ENCODE measurements around the gene GTPBP2. TPM values are rescaled to one million over a fixed set of nuclear protein-coding genes. Genes with fewer than 3 reads are reported as not detected.

GTPBP2 gene
- total and polyA plus RNA-seq, 2 of the 13 experiments (the other 11 are each of a cell fraction or from before 2014, with no cell fraction given): 26.9 to 88.2 TPM

DNA sequence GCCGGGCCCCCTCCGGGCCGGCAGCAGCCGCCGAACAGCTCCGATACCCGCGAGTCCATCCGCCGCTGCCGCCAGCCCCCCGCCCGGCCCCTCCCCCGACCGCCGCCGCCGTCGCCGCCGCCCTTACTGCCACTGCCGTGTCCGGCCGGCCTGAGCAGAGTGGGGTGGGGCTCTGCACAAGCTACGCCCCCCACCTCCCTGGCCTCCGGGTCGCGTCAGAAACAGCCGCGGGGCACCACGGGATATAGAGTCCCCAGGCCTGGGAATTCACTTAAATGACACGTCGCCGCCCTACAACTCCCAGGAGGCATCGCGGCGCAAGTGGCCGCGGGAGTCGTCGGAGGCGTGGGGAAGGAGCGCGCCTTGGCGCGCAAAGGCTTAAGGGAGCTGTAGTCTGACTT, at the start of gene GTPBP2 (continued):
- TF ChIP-seq, protein P1, sequence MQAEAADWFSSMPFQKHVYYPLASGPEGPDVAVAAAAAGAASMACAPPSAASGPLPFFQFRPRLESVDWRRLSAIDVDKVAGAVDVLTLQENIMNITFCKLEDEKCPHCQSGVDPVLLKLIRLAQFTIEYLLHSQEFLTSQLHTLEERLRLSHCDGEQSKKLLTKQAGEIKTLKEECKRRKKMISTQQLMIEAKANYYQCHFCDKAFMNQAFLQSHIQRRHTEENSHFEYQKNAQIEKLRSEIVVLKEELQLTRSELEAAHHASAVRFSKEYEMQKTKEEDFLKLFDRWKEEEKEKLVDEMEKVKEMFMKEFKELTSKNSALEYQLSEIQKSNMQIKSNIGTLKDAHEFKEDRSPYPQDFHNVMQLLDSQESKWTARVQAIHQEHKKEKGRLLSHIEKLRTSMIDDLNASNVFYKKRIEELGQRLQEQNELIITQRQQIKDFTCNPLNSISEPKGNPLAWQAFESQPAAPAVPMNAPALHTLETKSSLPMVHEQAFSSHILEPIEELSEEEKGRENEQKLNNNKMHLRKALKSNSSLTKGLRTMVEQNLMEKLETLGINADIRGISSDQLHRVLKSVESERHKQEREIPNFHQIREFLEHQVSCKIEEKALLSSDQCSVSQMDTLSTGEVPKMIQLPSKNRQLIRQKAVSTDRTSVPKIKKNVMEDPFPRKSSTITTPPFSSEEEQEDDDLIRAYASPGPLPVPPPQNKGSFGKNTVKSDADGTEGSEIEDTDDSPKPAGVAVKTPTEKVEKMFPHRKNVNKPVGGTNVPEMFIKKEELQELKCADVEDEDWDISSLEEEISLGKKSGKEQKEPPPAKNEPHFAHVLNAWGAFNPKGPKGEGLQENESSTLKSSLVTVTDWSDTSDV (CRISPR knock-in tag; IDR thresholded peaks at IDR 0.05): no peak
- no peak for TF ChIP-seq SKI (IDR thresholded peaks at IDR 0.05; ENCODE audit: partially characterized antibody)
- TF ChIP-seq, protein P2, sequence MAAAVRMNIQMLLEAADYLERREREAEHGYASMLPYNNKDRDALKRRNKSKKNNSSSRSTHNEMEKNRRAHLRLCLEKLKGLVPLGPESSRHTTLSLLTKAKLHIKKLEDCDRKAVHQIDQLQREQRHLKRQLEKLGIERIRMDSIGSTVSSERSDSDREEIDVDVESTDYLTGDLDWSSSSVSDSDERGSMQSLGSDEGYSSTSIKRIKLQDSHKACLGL (CRISPR knock-in tag; IDR thresholded peaks at IDR 0.05): no peak
- no peak for TF ChIP-seq ZNF883 (CRISPR knock-in tag; IDR thresholded peaks at IDR 0.05; ENCODE audit: not compliant biosample characterization)
- TF ChIP-seq, protein P3, sequence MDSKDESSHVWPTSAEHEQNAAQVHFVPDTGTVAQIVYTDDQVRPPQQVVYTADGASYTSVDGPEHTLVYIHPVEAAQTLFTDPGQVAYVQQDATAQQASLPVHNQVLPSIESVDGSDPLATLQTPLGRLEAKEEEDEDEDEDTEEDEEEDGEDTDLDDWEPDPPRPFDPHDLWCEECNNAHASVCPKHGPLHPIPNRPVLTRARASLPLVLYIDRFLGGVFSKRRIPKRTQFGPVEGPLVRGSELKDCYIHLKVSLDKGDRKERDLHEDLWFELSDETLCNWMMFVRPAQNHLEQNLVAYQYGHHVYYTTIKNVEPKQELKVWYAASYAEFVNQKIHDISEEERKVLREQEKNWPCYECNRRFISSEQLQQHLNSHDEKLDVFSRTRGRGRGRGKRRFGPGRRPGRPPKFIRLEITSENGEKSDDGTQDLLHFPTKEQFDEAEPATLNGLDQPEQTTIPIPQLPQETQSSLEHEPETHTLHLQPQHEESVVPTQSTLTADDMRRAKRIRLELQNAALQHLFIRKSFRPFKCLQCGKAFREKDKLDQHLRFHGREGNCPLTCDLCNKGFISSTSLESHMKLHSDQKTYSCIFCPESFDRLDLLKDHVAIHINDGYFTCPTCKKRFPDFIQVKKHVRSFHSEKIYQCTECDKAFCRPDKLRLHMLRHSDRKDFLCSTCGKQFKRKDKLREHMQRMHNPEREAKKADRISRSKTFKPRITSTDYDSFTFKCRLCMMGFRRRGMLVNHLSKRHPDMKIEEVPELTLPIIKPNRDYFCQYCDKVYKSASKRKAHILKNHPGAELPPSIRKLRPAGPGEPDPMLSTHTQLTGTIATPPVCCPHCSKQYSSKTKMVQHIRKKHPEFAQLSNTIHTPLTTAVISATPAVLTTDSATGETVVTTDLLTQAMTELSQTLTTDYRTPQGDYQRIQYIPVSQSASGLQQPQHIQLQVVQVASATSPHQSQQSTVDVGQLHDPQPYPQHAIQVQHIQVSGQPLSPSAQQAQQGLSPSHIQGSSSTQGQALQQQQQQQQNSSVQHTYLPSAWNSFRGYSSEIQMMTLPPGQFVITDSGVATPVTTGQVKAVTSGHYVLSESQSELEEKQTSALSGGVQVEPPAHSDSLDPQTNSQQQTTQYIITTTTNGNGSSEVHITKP (CRISPR knock-in tag; IDR thresholded peaks at IDR 0.05; ENCODE audit: low read depth): peak; percentile 19; the same call in 1 of the 2 replicates
- TF ChIP-seq ZFP36L1 (CRISPR knock-in tag; IDR thresholded peaks at IDR 0.05): no peak
- peak; percentile 46 for TF ChIP-seq KAT8 (CRISPR knock-in tag; IDR thresholded peaks at IDR 0.05)
- TF ChIP-seq HNRNPUL1 (IDR thresholded peaks at IDR 0.05; ENCODE audit: low read depth, low read length): no peak
- TF ChIP-seq ZNF460 (CRISPR knock-in tag; IDR thresholded peaks at IDR 0.05; ENCODE audit: borderline replicate concordance): no peak
- no peak for TF ChIP-seq ZNF75D (CRISPR knock-in tag; IDR thresholded peaks at IDR 0.05; ENCODE audit: borderline replicate concordance)
- TF ChIP-seq, protein P4, sequence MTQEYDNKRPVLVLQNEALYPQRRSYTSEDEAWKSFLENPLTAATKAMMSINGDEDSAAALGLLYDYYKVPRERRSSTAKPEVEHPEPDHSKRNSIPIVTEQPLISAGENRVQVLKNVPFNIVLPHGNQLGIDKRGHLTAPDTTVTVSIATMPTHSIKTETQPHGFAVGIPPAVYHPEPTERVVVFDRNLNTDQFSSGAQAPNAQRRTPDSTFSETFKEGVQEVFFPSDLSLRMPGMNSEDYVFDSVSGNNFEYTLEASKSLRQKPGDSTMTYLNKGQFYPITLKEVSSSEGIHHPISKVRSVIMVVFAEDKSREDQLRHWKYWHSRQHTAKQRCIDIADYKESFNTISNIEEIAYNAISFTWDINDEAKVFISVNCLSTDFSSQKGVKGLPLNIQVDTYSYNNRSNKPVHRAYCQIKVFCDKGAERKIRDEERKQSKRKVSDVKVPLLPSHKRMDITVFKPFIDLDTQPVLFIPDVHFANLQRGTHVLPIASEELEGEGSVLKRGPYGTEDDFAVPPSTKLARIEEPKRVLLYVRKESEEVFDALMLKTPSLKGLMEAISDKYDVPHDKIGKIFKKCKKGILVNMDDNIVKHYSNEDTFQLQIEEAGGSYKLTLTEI (CRISPR knock-in tag; conservative IDR thresholded peaks at IDR 0.05): no peak
- TF ChIP-seq, protein P5, sequence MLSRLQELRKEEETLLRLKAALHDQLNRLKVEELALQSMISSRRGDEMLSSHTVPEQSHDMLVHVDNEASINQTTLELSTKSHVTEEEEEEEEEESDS (CRISPR knock-in tag; IDR thresholded peaks at IDR 0.05; ENCODE audit: borderline replicate concordance): no peak
- no peak for TF ChIP-seq RFX3 (CRISPR knock-in tag; IDR thresholded peaks at IDR 0.05)
- no peak for TF ChIP-seq ZNF569 (CRISPR knock-in tag; IDR thresholded peaks at IDR 0.05; ENCODE audit: borderline replicate concordance)
- TF ChIP-seq, protein P6, sequence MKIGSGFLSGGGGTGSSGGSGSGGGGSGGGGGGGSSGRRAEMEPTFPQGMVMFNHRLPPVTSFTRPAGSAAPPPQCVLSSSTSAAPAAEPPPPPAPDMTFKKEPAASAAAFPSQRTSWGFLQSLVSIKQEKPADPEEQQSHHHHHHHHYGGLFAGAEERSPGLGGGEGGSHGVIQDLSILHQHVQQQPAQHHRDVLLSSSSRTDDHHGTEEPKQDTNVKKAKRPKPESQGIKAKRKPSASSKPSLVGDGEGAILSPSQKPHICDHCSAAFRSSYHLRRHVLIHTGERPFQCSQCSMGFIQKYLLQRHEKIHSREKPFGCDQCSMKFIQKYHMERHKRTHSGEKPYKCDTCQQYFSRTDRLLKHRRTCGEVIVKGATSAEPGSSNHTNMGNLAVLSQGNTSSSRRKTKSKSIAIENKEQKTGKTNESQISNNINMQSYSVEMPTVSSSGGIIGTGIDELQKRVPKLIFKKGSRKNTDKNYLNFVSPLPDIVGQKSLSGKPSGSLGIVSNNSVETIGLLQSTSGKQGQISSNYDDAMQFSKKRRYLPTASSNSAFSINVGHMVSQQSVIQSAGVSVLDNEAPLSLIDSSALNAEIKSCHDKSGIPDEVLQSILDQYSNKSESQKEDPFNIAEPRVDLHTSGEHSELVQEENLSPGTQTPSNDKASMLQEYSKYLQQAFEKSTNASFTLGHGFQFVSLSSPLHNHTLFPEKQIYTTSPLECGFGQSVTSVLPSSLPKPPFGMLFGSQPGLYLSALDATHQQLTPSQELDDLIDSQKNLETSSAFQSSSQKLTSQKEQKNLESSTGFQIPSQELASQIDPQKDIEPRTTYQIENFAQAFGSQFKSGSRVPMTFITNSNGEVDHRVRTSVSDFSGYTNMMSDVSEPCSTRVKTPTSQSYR (CRISPR knock-in tag; IDR thresholded peaks at IDR 0.05; ENCODE audit: borderline replicate concordance): no peak
- TF ChIP-seq ZNF672 (CRISPR knock-in tag; IDR thresholded peaks at IDR 0.05): no peak
- TF ChIP-seq CEBPG (CRISPR knock-in tag; IDR thresholded peaks at IDR 0.05): no peak
- TF ChIP-seq HOXD1 (CRISPR knock-in tag; IDR thresholded peaks at IDR 0.05): no peak; the same call in 1 of the 2 replicates
- 0 out of 2 replicates have a peak, but pooled peaks have one; percentile 22 for TF ChIP-seq HDAC2 (CRISPR knock-in tag; IDR thresholded peaks at IDR 0.05)
